ENCODE data around the gene HSDL1. TPM values are rescaled to one million over a fixed set of nuclear protein-coding genes. Genes with fewer than 3 reads are reported as not detected.

The HSDL1 gene
- total and polyA plus RNA-seq, 2 donors: 21.2 to 21.4 TPM

- H3K9me3 ChIP-seq (ENCODE audit: control insufficient read depth in 2 of 2, insufficient read depth in 1 of 2, low read length in 1 of 2): no peaks in the 10 kb centered on the region
- DNase-seq (ENCODE audit: low read depth in 6 of 9, low spot score in 9 of 9): no peak
- 68% methylated on average over 3 of the region's 3 CpGs for WGBS
- H3K36me3 ChIP-seq (ENCODE audit: control insufficient read depth in 2 of 2, insufficient read depth in 2 of 2, low read length in 1 of 2): no peaks in the 10 kb centered on the region
- H3K4me3 ChIP-seq (ENCODE audit: low read length in 2 of 2): no peak overlapping the region
- H3K27ac ChIP-seq (ENCODE audit: low read depth in 1 of 2, low read length in 1 of 2): no peak overlapping the region
- H3K4me1 ChIP-seq (ENCODE audit: control insufficient read depth in 2 of 2, insufficient read depth in 2 of 2, low read length in 2 of 2): no peaks in the 10 kb centered on the region
- H3K27me3 ChIP-seq (ENCODE audit: control insufficient read depth in 2 of 2, insufficient read depth in 1 of 2, low read length in 1 of 2): peaks cover 0 to 18% of the 10 kb centered on the region in 2 donors
These were observed 16.8 kb upstream of the HSDL1 start for GRCh38 chr16:84161801-84162200.

DNA sequence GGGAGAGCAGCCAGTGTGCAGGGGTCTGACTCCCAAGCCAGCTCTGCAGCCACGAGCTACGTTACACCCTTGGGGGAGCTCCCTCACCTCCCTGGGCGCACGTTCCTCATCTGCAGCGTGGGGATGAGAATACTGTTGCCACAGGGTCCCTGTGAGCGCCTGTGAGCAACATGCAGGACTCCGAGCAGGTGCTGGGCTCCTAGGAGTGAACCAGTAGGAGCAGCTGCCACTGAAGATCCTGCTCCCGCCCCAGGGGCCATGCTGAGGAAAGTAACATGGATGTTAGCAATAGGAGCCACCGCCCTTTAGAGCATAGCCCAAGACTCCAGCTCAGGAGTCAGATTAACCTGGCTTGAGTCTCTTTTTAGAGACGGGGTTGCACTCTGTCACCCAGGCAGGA, 16.1 kb upstream of the HSDL1 start:
- WGBS: 92% methylated on average over 10 of the region's 10 CpGs
- H3K9me3 ChIP-seq (ENCODE audit: control insufficient read depth in 2 of 2, insufficient read depth in 1 of 2, low read length in 1 of 2): no peaks in the 10 kb centered on the region

DNA sequence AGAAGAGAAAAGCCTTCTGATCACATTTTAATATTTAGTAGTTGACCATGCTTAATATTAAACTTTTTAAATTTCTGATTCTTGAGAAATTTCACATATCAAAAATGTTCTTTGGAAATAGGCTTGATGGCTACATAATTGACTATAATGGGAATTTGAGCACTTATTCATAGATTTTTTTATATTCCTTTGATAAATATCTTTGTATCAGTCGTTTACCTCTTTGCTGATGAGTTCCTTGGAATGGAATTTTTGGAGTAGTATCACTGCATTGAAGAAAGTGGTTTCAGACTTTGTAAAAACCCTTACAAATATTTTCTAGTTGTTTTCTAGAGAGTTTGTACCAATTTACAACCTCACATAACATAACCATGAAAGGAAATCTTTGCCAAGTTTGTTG, 14.8 kb upstream of the HSDL1 start:
- no peak for DNase-seq (ENCODE audit: low read depth in 6 of 9, low spot score in 9 of 9)
- H3K27me3 ChIP-seq (ENCODE audit: control insufficient read depth in 2 of 2, insufficient read depth in 1 of 2, low read length in 1 of 2): peaks cover 0 to 18% of the 10 kb centered on the region in 2 donors
- H3K36me3 ChIP-seq (ENCODE audit: control insufficient read depth in 2 of 2, insufficient read depth in 2 of 2, low read length in 1 of 2): no peaks in the 10 kb centered on the region
- no peaks in the 10 kb centered on the region for H3K9me3 ChIP-seq (ENCODE audit: control insufficient read depth in 2 of 2, insufficient read depth in 1 of 2, low read length in 1 of 2)
- H3K27ac ChIP-seq (ENCODE audit: low read depth in 1 of 2, low read length in 1 of 2): no peak overlapping the region
- no peaks in the 10 kb centered on the region for H3K4me1 ChIP-seq (ENCODE audit: control insufficient read depth in 2 of 2, insufficient read depth in 2 of 2, low read length in 2 of 2)
- WGBS: 78% methylated on average over 1 of the region's 1 CpG
- H3K4me3 ChIP-seq (ENCODE audit: low read length in 2 of 2): no peak overlapping the region

More for the DNA sequence above, 16.1 kb upstream of the HSDL1 start:
- no peak for DNase-seq (ENCODE audit: low read depth in 6 of 9, low spot score in 9 of 9)
- Histone ChIP-seq H3K27ac (ENCODE audit: low read depth in 1 of 2, low read length in 1 of 2) (no peak overlapping the region), H3K36me3 (ENCODE audit: control insufficient read depth in 2 of 2, insufficient read depth in 2 of 2, low read length in 1 of 2) (no peaks in the 10 kb centered on the region), H3K4me3 (ENCODE audit: low read length in 2 of 2) (no peak overlapping the region), H3K27me3 (ENCODE audit: control insufficient read depth in 2 of 2, insufficient read depth in 1 of 2, low read length in 1 of 2) (peaks cover 0 to 18% of the 10 kb centered on the region in 2 donors), H3K4me1 (ENCODE audit: control insufficient read depth in 2 of 2, insufficient read depth in 2 of 2, low read length in 2 of 2) (no peaks in the 10 kb centered on the region)

DNA sequence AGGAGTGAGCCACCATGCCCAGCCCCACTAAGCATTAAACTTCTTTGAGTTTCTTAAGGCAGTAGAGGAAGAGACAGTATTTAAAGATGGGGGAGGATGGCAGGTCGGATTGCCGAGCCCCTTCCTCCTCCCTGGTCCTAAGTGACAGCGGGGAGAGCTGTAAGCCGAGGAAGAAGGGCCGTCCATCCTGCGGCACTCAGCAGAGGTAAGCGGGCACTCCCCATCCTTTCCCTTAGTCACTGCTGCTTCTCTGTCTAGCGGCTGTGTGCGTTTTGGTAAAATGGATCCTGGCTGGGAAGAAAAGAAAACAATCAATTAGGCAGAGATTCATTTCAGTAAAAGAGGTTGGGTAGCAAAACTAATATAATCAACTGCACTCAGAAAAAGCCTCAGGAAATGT, 14.0 kb upstream of the HSDL1 start:
- Histone ChIP-seq H3K4me3 (ENCODE audit: low read length in 2 of 2) (no peak overlapping the region), H3K27me3 (ENCODE audit: control insufficient read depth in 2 of 2, insufficient read depth in 1 of 2, low read length in 1 of 2) (peaks cover 0 to 16% of the 10 kb centered on the region in 2 donors), H3K36me3 (ENCODE audit: control insufficient read depth in 2 of 2, insufficient read depth in 2 of 2, low read length in 1 of 2) (no peaks in the 10 kb centered on the region), H3K27ac (ENCODE audit: low read depth in 1 of 2, low read length in 1 of 2) (no peak overlapping the region), H3K9me3 (ENCODE audit: control insufficient read depth in 2 of 2, insufficient read depth in 1 of 2, low read length in 1 of 2) (no peaks in the 10 kb centered on the region), H3K4me1 (ENCODE audit: control insufficient read depth in 2 of 2, insufficient read depth in 2 of 2, low read length in 2 of 2) (no peaks in the 10 kb centered on the region)
- no peak for DNase-seq (ENCODE audit: low read depth in 6 of 9, low spot score in 9 of 9)
- 36% methylated on average over 9 of the region's 9 CpGs for WGBS

GRCh38 chr16:84156342-84156784, 11.4 kb upstream of the HSDL1 start:
- DNase-seq (ENCODE audit: low read depth in 6 of 9, low spot score in 9 of 9): no peak
- H3K4me1 ChIP-seq (ENCODE audit: control insufficient read depth in 2 of 2, insufficient read depth in 2 of 2, low read length in 2 of 2): no peaks in the 10 kb centered on the region
- no peak overlapping the region for H3K4me3 ChIP-seq (ENCODE audit: low read length in 2 of 2)
- H3K27ac ChIP-seq (ENCODE audit: low read depth in 1 of 2, low read length in 1 of 2): no peak overlapping the region
- no peaks in the 10 kb centered on the region for H3K36me3 ChIP-seq (ENCODE audit: control insufficient read depth in 2 of 2, insufficient read depth in 2 of 2, low read length in 1 of 2)
- peaks cover 0 to 16% of the 10 kb centered on the region in 2 donors for H3K27me3 ChIP-seq (ENCODE audit: control insufficient read depth in 2 of 2, insufficient read depth in 1 of 2, low read length in 1 of 2)
- WGBS: 85% methylated on average over 5 of the region's 5 CpGs
- no peaks in the 10 kb centered on the region for H3K9me3 ChIP-seq (ENCODE audit: control insufficient read depth in 2 of 2, insufficient read depth in 1 of 2, low read length in 1 of 2)

- DNase-seq (ENCODE audit: low read depth in 6 of 9, low spot score in 9 of 9): no peak
These were observed 10.8 kb upstream of the HSDL1 start for GRCh38 chr16:84155771-84156170.

GRCh38 chr16:84155226-84155625, 10.2 kb upstream of the HSDL1 start:
- Histone ChIP-seq H3K27ac (ENCODE audit: low read depth in 1 of 2, low read length in 1 of 2) (no peak overlapping the region), H3K4me1 (ENCODE audit: control insufficient read depth in 2 of 2, insufficient read depth in 2 of 2, low read length in 2 of 2) (no peaks in the 10 kb centered on the region), H3K27me3 (ENCODE audit: control insufficient read depth in 2 of 2, insufficient read depth in 1 of 2, low read length in 1 of 2) (peaks cover 0 to 14% of the 10 kb centered on the region in 2 donors), H3K4me3 (ENCODE audit: low read length in 2 of 2) (no peak overlapping the region), H3K9me3 (ENCODE audit: control insufficient read depth in 2 of 2, insufficient read depth in 1 of 2, low read length in 1 of 2) (no peaks in the 10 kb centered on the region), H3K36me3 (ENCODE audit: control insufficient read depth in 2 of 2, insufficient read depth in 2 of 2, low read length in 1 of 2) (no peaks in the 10 kb centered on the region)
- no peak for DNase-seq (ENCODE audit: low read depth in 6 of 9, low spot score in 9 of 9)
- WGBS: 92% methylated on average over 4 of the region's 4 CpGs

More at GRCh38 chr16:84155771-84156170, 10.8 kb upstream of the HSDL1 start:
- no peak overlapping the region for H3K4me3 ChIP-seq (ENCODE audit: low read length in 2 of 2)
- WGBS: 88% methylated on average over 6 of the region's 6 CpGs
- no peaks in the 10 kb centered on the region for H3K36me3 ChIP-seq (ENCODE audit: control insufficient read depth in 2 of 2, insufficient read depth in 2 of 2, low read length in 1 of 2)
- H3K27me3 ChIP-seq (ENCODE audit: control insufficient read depth in 2 of 2, insufficient read depth in 1 of 2, low read length in 1 of 2): peaks cover 0 to 15% of the 10 kb centered on the region in 2 donors
- H3K4me1 ChIP-seq (ENCODE audit: control insufficient read depth in 2 of 2, insufficient read depth in 2 of 2, low read length in 2 of 2): no peaks in the 10 kb centered on the region
- H3K9me3 ChIP-seq (ENCODE audit: control insufficient read depth in 2 of 2, insufficient read depth in 1 of 2, low read length in 1 of 2): no peaks in the 10 kb centered on the region
- no peak overlapping the region for H3K27ac ChIP-seq (ENCODE audit: low read depth in 1 of 2, low read length in 1 of 2)

GRCh38 chr16:84153660-84154214, 8.8 kb upstream of the HSDL1 start:
- Histone ChIP-seq H3K9me3 (ENCODE audit: control insufficient read depth in 2 of 2, insufficient read depth in 1 of 2, low read length in 1 of 2) (no peaks in the 10 kb centered on the region), H3K4me3 (ENCODE audit: low read length in 2 of 2) (no peak overlapping the region), H3K27ac (ENCODE audit: low read depth in 1 of 2, low read length in 1 of 2) (no peak overlapping the region), H3K4me1 (ENCODE audit: control insufficient read depth in 2 of 2, insufficient read depth in 2 of 2, low read length in 2 of 2) (no peaks in the 10 kb centered on the region), H3K36me3 (ENCODE audit: control insufficient read depth in 2 of 2, insufficient read depth in 2 of 2, low read length in 1 of 2) (no peaks in the 10 kb centered on the region), H3K27me3 (ENCODE audit: control insufficient read depth in 2 of 2, insufficient read depth in 1 of 2, low read length in 1 of 2) (peaks cover 2 to 7% of the 10 kb centered on the region in 2 donors)
- no peak for DNase-seq (ENCODE audit: low read depth in 6 of 9, low spot score in 9 of 9)
- 92% methylated on average over 8 of the region's 8 CpGs for WGBS

DNA sequence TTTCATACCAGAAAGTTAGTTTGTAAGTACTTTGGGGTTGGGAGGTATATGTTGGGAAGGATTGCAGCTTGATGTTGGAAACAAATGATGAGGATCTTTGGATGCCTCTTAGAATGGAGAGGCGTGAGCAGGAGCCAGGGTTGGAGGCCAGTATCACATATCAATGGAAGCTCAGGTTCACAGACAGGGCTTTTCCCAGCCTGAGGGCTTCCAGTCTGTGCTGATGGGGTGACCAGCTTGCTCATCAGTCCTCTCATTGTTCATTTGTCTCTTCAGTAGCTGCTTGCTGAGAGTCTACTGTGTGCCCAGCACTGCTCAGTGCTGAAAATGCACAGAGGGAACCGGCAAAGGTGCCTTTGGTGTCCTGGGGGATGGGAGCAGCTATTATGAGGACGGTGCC, 5.9 kb upstream of the HSDL1 start:
- Histone ChIP-seq H3K4me3 (ENCODE audit: low read length in 2 of 2) (no peak overlapping the region), H3K4me1 (ENCODE audit: control insufficient read depth in 2 of 2, insufficient read depth in 2 of 2, low read length in 2 of 2) (no peaks in the 10 kb centered on the region), H3K27ac (ENCODE audit: low read depth in 1 of 2, low read length in 1 of 2) (no peak overlapping the region), H3K27me3 (ENCODE audit: control insufficient read depth in 2 of 2, insufficient read depth in 1 of 2, low read length in 1 of 2) (peaks cover 2 to 14% of the 10 kb centered on the region in 2 donors), H3K36me3 (ENCODE audit: control insufficient read depth in 2 of 2, insufficient read depth in 2 of 2, low read length in 1 of 2) (no peaks in the 10 kb centered on the region), H3K9me3 (ENCODE audit: control insufficient read depth in 2 of 2, insufficient read depth in 1 of 2, low read length in 1 of 2) (no peaks in the 10 kb centered on the region)
- no peak for DNase-seq (ENCODE audit: low read depth in 6 of 9, low spot score in 9 of 9)
- WGBS: 96% methylated on average over 3 of the region's 3 CpGs

Measured in thymus (tissue), 11 donors.